A549 (cell line): ENCODE measurements around the gene EGFLAM.

ENCODE experiments used
- SMC3 ChIP-seq: fragments of >200 bp; sonication (Bioruptor Twin); formaldehyde crosslinking; IDR thresholded peaks from 3 replicates; pipeline ENCODE4 v1.6.1; 2018; ENCODE audit warnings: inconsistent platforms
- TP53 ChIP-seq: fragments of 250-450 bp; sonication (Bioruptor Pico); IDR thresholded peaks from 2 replicates; pipeline ENCODE4 v1.5.0; 2021; ENCODE audit warnings: mild to moderate bottlenecking, moderate library complexity
- TF ChIP-seq, protein P1 (sequence below): fragments of >200 bp; sonication (Bioruptor Twin); formaldehyde crosslinking; IDR thresholded peaks from 3 replicates; pipeline ENCODE4 v1.5.1; 2016
- TF ChIP-seq, protein P2 (sequence below): fragments of 450-650 bp; IDR thresholded peaks from 2 replicates; pipeline ENCODE4 v1.6.1; 2014; ENCODE audit warnings: antibody characterized with exemption

DNA sequence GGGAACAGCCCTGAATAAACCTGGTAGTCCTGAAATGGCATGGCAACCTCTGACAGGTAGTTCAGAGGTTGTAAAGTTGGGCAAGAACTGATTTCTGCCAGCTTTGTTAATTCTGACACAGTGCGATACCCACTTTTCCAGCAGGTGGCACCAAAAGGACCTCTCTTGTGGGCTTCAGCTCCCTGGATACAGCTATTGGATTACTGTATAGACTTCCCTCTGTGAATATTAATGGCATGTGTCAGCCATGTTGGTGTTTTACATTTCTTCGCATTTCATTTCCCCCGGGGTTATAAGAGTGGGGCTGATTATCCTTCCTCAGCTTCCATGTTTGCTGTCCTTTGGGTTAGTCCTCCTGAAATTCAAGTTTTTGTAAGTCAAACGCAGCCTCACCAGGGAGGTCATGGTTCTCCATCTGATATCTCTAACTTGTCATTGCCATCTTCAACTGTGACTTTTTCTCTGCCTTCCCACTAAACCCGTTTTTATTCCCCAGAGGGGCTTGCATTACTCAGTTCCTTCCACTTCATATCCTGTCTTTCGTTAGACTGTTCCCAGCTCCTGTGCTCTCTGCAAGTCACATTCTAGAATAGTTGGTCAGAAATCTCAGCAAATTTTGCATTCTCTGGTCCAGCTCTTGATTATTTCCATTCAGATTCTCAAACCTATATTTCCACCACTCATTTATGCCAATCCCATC lies 162.5 kb downstream of the EGFLAM start:
- TF ChIP-seq, protein P1, sequence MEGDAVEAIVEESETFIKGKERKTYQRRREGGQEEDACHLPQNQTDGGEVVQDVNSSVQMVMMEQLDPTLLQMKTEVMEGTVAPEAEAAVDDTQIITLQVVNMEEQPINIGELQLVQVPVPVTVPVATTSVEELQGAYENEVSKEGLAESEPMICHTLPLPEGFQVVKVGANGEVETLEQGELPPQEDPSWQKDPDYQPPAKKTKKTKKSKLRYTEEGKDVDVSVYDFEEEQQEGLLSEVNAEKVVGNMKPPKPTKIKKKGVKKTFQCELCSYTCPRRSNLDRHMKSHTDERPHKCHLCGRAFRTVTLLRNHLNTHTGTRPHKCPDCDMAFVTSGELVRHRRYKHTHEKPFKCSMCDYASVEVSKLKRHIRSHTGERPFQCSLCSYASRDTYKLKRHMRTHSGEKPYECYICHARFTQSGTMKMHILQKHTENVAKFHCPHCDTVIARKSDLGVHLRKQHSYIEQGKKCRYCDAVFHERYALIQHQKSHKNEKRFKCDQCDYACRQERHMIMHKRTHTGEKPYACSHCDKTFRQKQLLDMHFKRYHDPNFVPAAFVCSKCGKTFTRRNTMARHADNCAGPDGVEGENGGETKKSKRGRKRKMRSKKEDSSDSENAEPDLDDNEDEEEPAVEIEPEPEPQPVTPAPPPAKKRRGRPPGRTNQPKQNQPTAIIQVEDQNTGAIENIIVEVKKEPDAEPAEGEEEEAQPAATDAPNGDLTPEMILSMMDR = peak; percentile 86
- TF ChIP-seq SMC3 (peak; percentile 79), TP53 (CRISPR knock-in tag) (no peak)
- TF ChIP-seq, protein P2, sequence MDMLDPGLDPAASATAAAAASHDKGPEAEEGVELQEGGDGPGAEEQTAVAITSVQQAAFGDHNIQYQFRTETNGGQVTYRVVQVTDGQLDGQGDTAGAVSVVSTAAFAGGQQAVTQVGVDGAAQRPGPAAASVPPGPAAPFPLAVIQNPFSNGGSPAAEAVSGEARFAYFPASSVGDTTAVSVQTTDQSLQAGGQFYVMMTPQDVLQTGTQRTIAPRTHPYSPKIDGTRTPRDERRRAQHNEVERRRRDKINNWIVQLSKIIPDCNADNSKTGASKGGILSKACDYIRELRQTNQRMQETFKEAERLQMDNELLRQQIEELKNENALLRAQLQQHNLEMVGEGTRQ = no peak
